GM23338 (cell line): Measurements from ENCODE around the gene SLC8A3. TPM values are rescaled to one million over a fixed set of nuclear protein-coding genes. Genes with fewer than 3 reads are reported as not detected.

Experiments
- ATAC-seq: fragments of 200-7000 bp; cut with Tn5 transposase; 3 replicates; pipeline ENCODE4 v1.9.1; 2020
- DNase-seq: peaks from one replicate; pipeline ENCODE4 v3.0.0-alpha.2; 2015; ENCODE audit warnings: low spot score
- H2AFZ ChIP-seq: fragments of 200-600 bp; sonication (generic); 2 replicates; pipeline ENCODE4 v1.8.0; 2016; ENCODE audit warnings: antibody characterized with exemption, mild to moderate bottlenecking, moderate library complexity
- H3F3A ChIP-seq: fragments of 200-600 bp; sonication (generic); replicated peaks from 2 replicates; pipeline ENCODE4 v1.8.0; 2017; ENCODE audit warnings: antibody characterized with exemption, mixed run types, low read depth
- H3K27ac ChIP-seq: fragments of 200-600 bp; sonication (generic); 2 replicates; pipeline ENCODE4 v1.6.1; 2016; ENCODE audit warnings: low read depth
- H3K27me3 ChIP-seq: fragments of 200-600 bp; sonication (generic); 2 replicates; pipeline ENCODE4 v1.8.0; 2016; ENCODE audit warnings: mild to moderate bottlenecking, mixed run types, moderate library complexity; ENCODE audit not compliant: insufficient read depth
- H3K36me3 ChIP-seq: fragments of 200-600 bp; sonication (generic); 2 replicates; pipeline ENCODE4 v1.8.0; 2016; ENCODE audit warnings: mild to moderate bottlenecking; ENCODE audit not compliant: insufficient read depth
- H3K4me1 ChIP-seq: fragments of 200-600 bp; sonication (generic); 2 replicates; pipeline ENCODE4 v1.8.0; 2016; ENCODE audit warnings: mild to moderate bottlenecking, moderate library complexity; ENCODE audit not compliant: insufficient read depth
- H3K4me2 ChIP-seq: fragments of 200-600 bp; sonication (generic); 2 replicates; pipeline ENCODE4 v1.7.1; 2017; ENCODE audit warnings: mixed run types
- H3K4me3 ChIP-seq: fragments of 200-600 bp; sonication (generic); 2 replicates; pipeline ENCODE4 v1.6.1; 2016; ENCODE audit warnings: mixed run types
- H3K79me2 ChIP-seq: fragments of 200-600 bp; sonication (generic); replicated peaks from 2 replicates; pipeline ENCODE4 v1.8.0; 2017; ENCODE audit warnings: mild to moderate bottlenecking; ENCODE audit not compliant: insufficient read depth
- H3K9me2 ChIP-seq: fragments of 200-600 bp; sonication (generic); 2 replicates; pipeline ENCODE4 v1.8.0; 2017; ENCODE audit not compliant: insufficient read depth
- H4K20me1 ChIP-seq: fragments of 200-600 bp; sonication (generic); replicated peaks from 2 replicates; pipeline ENCODE4 v1.8.0; 2017; ENCODE audit warnings: mild to moderate bottlenecking; ENCODE audit not compliant: insufficient read depth
- H3K27ac Mint-ChIP-seq: 2 replicates; pipeline ENCODE4 v1.8.0; 2020; ENCODE audit warnings: inconsistent platforms, mild to moderate bottlenecking, moderate library complexity, mixed read lengths
- H3K27me3 Mint-ChIP-seq: 3 replicates; pipeline ENCODE4 v1.8.0; 2022; ENCODE audit warnings: low read depth, mild to moderate bottlenecking, moderate library complexity, mixed read lengths, inconsistent platforms; ENCODE audit not compliant: insufficient read depth, poor library complexity
- H3K36me3 Mint-ChIP-seq: 3 replicates; pipeline ENCODE4 v1.8.0; 2021; ENCODE audit warnings: low read depth, mild to moderate bottlenecking, inconsistent platforms, moderate library complexity, mixed read lengths
- H3K4me1 Mint-ChIP-seq: 3 replicates; pipeline ENCODE4 v1.8.0; 2020; ENCODE audit warnings: mild to moderate bottlenecking, inconsistent platforms, mixed read lengths
- H3K4me3 Mint-ChIP-seq: 3 replicates; pipeline ENCODE4 v1.8.0; 2021; ENCODE audit warnings: moderate library complexity, mild to moderate bottlenecking, inconsistent platforms, mixed read lengths
- H3K9me3 Mint-ChIP-seq: 3 replicates; pipeline ENCODE4 v1.8.0; 2020; ENCODE audit warnings: moderate library complexity, mild to moderate bottlenecking, inconsistent platforms, mixed read lengths
- CREB1 ChIP-seq: fragments of 250-450 bp; sonication (Bioruptor Pico); IDR thresholded peaks from 2 replicates; pipeline ENCODE4 v1.5.0; 2020; ENCODE audit warnings: low read depth, mild to moderate bottlenecking, moderate library complexity
- CTCF ChIP-seq, 2 experiments: fragments of 200-600 bp in 1 of 2; sonication (generic) in 1 of 2; conservative IDR thresholded peaks; 2 replicates each; pipeline versions ENCODE4 v1.5.1 to v1.6.1; 2016 to 2017; ENCODE audit warnings: antibody characterized with exemption in 2 of 2, low read depth in 2 of 2, mild to moderate bottlenecking in 2 of 2, moderate library complexity in 1 of 2
- ETS1 ChIP-seq: IDR thresholded peaks from 2 replicates; pipeline ENCODE4 v1.6.1; 2016; ENCODE audit warnings: antibody characterized with exemption
- EZH2 ChIP-seq: fragments of 200-600 bp; sonication (generic); IDR thresholded peaks from one replicate; pipeline ENCODE4 v1.8.0; 2017; ENCODE audit warnings: antibody characterized with exemption, mild to moderate bottlenecking, low read depth; ENCODE audit not compliant: unreplicated experiment
- EZH2phosphoT487 ChIP-seq: fragments of 200-600 bp; sonication (generic); IDR thresholded peaks from one replicate; pipeline ENCODE4 v1.8.1; 2018; ENCODE audit warnings: antibody characterized with exemption; ENCODE audit not compliant: unreplicated experiment
- JUNB ChIP-seq: IDR thresholded peaks from one replicate; pipeline ENCODE4 v1.6.1; 2016; ENCODE audit warnings: antibody characterized with exemption; ENCODE audit not compliant: unreplicated experiment
- NANOG ChIP-seq: IDR thresholded peaks from 2 replicates; pipeline ENCODE4 v1.6.1; 2016; ENCODE audit warnings: antibody characterized with exemption, borderline replicate concordance
- POLR2AphosphoS5 ChIP-seq: IDR thresholded peaks from 2 replicates; pipeline ENCODE4 v1.6.1; 2016; ENCODE audit warnings: antibody characterized with exemption, low read depth
- REST ChIP-seq: IDR thresholded peaks from one replicate; pipeline ENCODE4 v1.6.1; 2018; ENCODE audit warnings: antibody characterized with exemption; ENCODE audit not compliant: unreplicated experiment
- STAT1 ChIP-seq: IDR thresholded peaks from one replicate; pipeline ENCODE4 v1.6.1; 2016; ENCODE audit warnings: antibody characterized with exemption; ENCODE audit not compliant: unreplicated experiment
- ZNF114 ChIP-seq: fragments of 250-450 bp; sonication (Bioruptor Pico); IDR thresholded peaks from 2 replicates; pipeline ENCODE4 v1.5.0; 2020; ENCODE audit warnings: mild to moderate bottlenecking, moderate library complexity
- ZNF331 ChIP-seq: fragments of 250-450 bp; sonication (Bioruptor Pico); IDR thresholded peaks from 2 replicates; pipeline ENCODE4 v1.5.0; 2020; ENCODE audit warnings: low read depth, mild to moderate bottlenecking, moderate library complexity
- ZNF462 ChIP-seq: fragments of 250-450 bp; sonication (Bioruptor Pico); IDR thresholded peaks from 2 replicates; pipeline ENCODE4 v1.5.0; 2020; ENCODE audit warnings: mild to moderate bottlenecking, moderate library complexity
- polyA plus RNA-seq: library from polyadenylated mRNA; unstranded; fragments of >200 nt; fragmentation: Nextera tagmentation; extraction: Ambion mirVana; gene quantifications from 2 replicates; pipeline ENCODE4 v1.2.1, GENCODE V29; 2016
- total RNA-seq: library from RNA; depleted of rRNA; stranded (reverse); fragments of >200 nt; shearing (Covaris generic); gene quantifications from 2 replicates; pipeline ENCODE4 v1.2.3, GENCODE V29; 2014

The SLC8A3 gene
- total and polyA plus RNA-seq, 2 experiments from 2014 or later, result 0.82 to 2.0 TPM

- Mint-ChIP-seq H3K9me3 (no peaks in the 10 kb centered on the region), H3K36me3 (no peaks in the 10 kb centered on the region), H3K4me3 (no peak overlapping the region), H3K27ac (no peak overlapping the region), H3K4me1 (no peaks in the 10 kb centered on the region), H3K27me3 (peaks cover 2% of the 10 kb centered on the region)
- Histone ChIP-seq H3K4me1 (no peaks in the 10 kb centered on the region), H3K36me3 (no peaks in the 10 kb centered on the region), H3K4me3 (no peak overlapping the region), H3K4me2 (no peak overlapping the region), H3K79me2 (no peaks in the 10 kb centered on the region), H2AFZ (no peak overlapping the region), H3K9me2 (peaks cover 16% of the 10 kb centered on the region), H3K27ac (no peak overlapping the region), H3F3A (no peaks in the 10 kb centered on the region), H3K27me3 (no peaks in the 10 kb centered on the region), H4K20me1 (no peaks in the 10 kb centered on the region)
- DNase-seq (no peak), ATAC-seq (no peak)
- TF ChIP-seq EZH2phosphoT487, result no peak
- TF ChIP-seq CREB1 (CRISPR knock-in tag), result no peak
- no peak for TF ChIP-seq ZNF114 (CRISPR knock-in tag)
- TF ChIP-seq ZNF462 (CRISPR knock-in tag), result no peak
- TF ChIP-seq CTCF (conservative IDR thresholded peaks at IDR 0.05; ENCODE audit: low read depth in 2 of 2), result no peak
- no peak for TF ChIP-seq REST
- no peak for TF ChIP-seq ETS1
- no peak for TF ChIP-seq NANOG
- no peak for TF ChIP-seq EZH2
- no peak for TF ChIP-seq JUNB
- TF ChIP-seq POLR2AphosphoS5, result no peak
- TF ChIP-seq ZNF331 (CRISPR knock-in tag), result no peak
- TF ChIP-seq STAT1, result no peak
Observed at GRCh38 chr14:70130482-70130881, 58.3 kb downstream of the SLC8A3 start.
